HL-60 (cell line): ENCODE data around the gene NUDT14.

Experiments
- DNase-seq, 2 experiments: peaks; one replicate each; pipeline ENCODE4 v3.0.0-alpha.2; 2010 to 2020; ENCODE audit warnings: low read depth in 1 of 2, low spot score in 1 of 2
- H3K27ac ChIP-seq: fragments of 250-450 bp; sonication (Bioruptor Pico); replicated peaks from 2 replicates; pipeline ENCODE4 v1.5.1; 2020; ENCODE audit warnings: mild to moderate bottlenecking, moderate library complexity
- H3K27me3 ChIP-seq: fragments of 250-450 bp; sonication (Bioruptor Pico); 2 replicates; pipeline ENCODE4 v1.5.1; 2021; ENCODE audit warnings: mild to moderate bottlenecking, moderate library complexity; ENCODE audit not compliant: insufficient read depth, poor library complexity, severe bottlenecking
- H3K4me3 ChIP-seq: replicated peaks from 2 replicates; pipeline ENCODE4 v1.5.1; 2011; ENCODE audit warnings: mild to moderate bottlenecking, control low read depth, low read length; ENCODE audit not compliant: insufficient read depth
- GABPA ChIP-seq: IDR thresholded peaks from 2 replicates; pipeline ENCODE4 v1.6.1; 2012; ENCODE audit warnings: low read depth
- POLR2AphosphoS5 ChIP-seq: IDR thresholded peaks from 2 replicates; pipeline ENCODE4 v1.6.1; 2012; ENCODE audit warnings: low read depth
- SPI1 ChIP-seq: IDR thresholded peaks from 2 replicates; pipeline ENCODE4 v1.6.1; 2012; ENCODE audit warnings: low read depth, mild to moderate bottlenecking, borderline replicate concordance
- microRNA-seq: library from miRNA; unstranded; fragments of <30 nt; microRNA quantifications from one replicate; pipeline ENCODE4, GENCODE V29; 2018
- TF ChIP-seq, protein P1 (sequence below): IDR thresholded peaks from one replicate; pipeline ENCODE4 v1.5.1; 2011; ENCODE audit warnings: low read length, control low read depth, inconsistent platforms; ENCODE audit not compliant: insufficient read depth
- TF ChIP-seq, protein P2 (sequence below): IDR thresholded peaks from 2 replicates; pipeline ENCODE4 v1.6.1; 2012; ENCODE audit warnings: low read depth; ENCODE audit not compliant: insufficient replicate concordance

The NUDT14 gene

DNA sequence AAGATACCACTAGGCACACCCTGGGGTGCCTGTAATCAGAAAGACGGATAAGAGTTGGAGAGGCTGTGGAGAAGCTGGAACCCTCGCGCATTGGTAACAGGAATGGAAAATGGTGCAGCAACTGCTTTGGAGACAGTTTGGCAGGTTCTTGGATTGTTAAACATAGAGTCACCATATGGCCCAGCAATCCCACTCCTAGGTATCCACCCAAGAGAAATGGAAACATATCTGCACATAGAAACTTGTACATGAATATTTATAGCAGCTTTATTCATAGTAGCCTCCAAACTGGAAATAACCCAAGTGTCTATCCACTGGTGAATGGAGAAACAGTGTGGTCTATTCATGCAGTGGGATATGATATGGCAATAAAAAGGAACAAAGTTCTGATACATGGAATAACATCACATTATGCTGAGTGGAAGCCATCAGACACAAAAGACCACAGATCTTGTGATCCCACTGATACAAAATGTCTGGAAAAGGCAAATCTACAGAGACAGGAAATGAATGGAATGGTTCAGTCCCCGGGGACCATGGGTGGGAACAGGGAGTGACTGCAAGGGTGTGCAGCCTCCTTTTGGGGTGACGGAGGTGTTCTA lies 57.9 kb downstream of the NUDT14 start:
- TF ChIP-seq, protein P1, sequence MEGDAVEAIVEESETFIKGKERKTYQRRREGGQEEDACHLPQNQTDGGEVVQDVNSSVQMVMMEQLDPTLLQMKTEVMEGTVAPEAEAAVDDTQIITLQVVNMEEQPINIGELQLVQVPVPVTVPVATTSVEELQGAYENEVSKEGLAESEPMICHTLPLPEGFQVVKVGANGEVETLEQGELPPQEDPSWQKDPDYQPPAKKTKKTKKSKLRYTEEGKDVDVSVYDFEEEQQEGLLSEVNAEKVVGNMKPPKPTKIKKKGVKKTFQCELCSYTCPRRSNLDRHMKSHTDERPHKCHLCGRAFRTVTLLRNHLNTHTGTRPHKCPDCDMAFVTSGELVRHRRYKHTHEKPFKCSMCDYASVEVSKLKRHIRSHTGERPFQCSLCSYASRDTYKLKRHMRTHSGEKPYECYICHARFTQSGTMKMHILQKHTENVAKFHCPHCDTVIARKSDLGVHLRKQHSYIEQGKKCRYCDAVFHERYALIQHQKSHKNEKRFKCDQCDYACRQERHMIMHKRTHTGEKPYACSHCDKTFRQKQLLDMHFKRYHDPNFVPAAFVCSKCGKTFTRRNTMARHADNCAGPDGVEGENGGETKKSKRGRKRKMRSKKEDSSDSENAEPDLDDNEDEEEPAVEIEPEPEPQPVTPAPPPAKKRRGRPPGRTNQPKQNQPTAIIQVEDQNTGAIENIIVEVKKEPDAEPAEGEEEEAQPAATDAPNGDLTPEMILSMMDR = no peak
- TF ChIP-seq SPI1 = no peak
- TF ChIP-seq, protein P2, sequence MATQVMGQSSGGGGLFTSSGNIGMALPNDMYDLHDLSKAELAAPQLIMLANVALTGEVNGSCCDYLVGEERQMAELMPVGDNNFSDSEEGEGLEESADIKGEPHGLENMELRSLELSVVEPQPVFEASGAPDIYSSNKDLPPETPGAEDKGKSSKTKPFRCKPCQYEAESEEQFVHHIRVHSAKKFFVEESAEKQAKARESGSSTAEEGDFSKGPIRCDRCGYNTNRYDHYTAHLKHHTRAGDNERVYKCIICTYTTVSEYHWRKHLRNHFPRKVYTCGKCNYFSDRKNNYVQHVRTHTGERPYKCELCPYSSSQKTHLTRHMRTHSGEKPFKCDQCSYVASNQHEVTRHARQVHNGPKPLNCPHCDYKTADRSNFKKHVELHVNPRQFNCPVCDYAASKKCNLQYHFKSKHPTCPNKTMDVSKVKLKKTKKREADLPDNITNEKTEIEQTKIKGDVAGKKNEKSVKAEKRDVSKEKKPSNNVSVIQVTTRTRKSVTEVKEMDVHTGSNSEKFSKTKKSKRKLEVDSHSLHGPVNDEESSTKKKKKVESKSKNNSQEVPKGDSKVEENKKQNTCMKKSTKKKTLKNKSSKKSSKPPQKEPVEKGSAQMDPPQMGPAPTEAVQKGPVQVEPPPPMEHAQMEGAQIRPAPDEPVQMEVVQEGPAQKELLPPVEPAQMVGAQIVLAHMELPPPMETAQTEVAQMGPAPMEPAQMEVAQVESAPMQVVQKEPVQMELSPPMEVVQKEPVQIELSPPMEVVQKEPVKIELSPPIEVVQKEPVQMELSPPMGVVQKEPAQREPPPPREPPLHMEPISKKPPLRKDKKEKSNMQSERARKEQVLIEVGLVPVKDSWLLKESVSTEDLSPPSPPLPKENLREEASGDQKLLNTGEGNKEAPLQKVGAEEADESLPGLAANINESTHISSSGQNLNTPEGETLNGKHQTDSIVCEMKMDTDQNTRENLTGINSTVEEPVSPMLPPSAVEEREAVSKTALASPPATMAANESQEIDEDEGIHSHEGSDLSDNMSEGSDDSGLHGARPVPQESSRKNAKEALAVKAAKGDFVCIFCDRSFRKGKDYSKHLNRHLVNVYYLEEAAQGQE = no peak
- no peak for TF ChIP-seq POLR2AphosphoS5
- TF ChIP-seq GABPA = no peak
- Histone ChIP-seq H3K27me3 (peaks cover 11% of the 10 kb centered on the region), H3K4me3 (no peak overlapping the region), H3K27ac (no peak overlapping the region)
- DNase-seq = no peak

Small RNA genes within 50 kb of the gene (microRNA-seq; reads per million reads assigned to microRNA genes)
- 1.8 reads per million for gene MIR6765
